ENCODE results near the gene FSTL5.
"Not testable (repeated sequence)": the region's sequence is repeated elsewhere in the genome, so short reads cannot be mapped to it uniquely, and the experiment has no call there.

Gene FSTL5

GRCh38 chr4:162103908-162104307, 59.9 kb downstream of the FSTL5 start:
- not testable (repeated sequence) for DNase-seq (ENCODE audit: low read depth)

- no peak for DNase-seq (ENCODE audit: low read depth)
Observed at GRCh38 chr4:162102713-162103112, 61.1 kb downstream of the FSTL5 start.

DNA sequence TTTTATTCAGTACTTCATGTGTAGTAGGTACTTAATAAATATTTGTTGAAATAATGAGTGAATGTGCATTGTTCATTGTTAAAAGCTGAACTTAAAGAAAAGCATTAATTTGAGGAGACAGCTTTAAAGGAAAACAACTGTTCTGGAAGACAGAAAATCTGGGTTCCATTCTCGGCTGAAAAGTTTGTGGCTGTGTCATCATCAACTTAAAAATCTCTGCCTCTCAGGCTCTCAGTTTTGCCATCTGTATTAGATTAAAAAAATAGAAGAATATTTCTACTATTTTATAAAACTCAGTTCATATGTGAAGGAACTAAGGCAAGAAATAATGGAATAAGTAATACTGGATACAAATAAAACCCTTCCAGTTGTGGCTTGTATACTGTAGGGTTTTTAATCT, 62.5 kb downstream of the FSTL5 start:
- DNase-seq (ENCODE audit: low read depth) = no peak

- DNase-seq (ENCODE audit: low read depth) = no peak
Observed at GRCh38 chr4:162075726-162076125, 88.1 kb downstream of the FSTL5 start.

GRCh38 chr4:162061214-162061613, 102.6 kb downstream of the FSTL5 start:
- DNase-seq (ENCODE audit: low read depth) = no peak

DNA sequence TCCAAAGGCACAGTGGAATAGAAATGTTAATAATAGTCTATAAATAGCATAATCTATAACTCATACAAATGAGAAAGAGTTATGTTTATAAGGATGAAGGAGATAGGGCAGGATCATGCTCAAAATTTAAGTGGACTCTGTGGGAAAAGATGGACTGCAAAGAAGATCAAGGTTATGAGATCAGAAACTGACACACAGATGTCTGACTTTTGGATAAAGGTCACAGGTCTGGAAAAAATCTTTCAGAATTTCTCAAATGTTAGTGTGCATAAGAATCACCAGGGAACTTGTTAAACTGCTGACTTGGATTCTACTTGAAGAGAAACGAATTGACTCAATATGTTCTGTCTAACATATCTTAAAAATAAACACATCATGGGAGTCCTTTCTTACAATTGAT, 104.1 kb downstream of the FSTL5 start:
- DNase-seq (ENCODE audit: low read depth) = no peak

DNA sequence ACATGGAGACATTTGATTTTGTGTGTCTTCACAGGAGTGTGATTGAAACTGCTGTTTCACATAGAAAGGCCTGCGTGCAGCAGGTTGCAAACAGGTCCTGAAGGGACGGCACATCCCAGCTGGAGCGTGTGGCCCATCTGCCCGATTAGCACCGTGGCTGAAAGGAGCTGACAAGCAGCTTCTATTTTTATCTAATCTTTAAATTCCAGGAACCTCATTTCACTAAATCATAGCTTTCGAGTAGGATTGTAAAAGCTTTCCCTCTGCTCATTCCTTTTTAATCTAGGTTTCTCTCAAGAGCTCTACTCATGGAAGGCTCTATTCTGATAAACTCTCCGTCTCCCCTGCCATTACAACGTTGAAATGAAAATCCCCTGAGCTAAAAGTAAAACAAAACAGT, 106.8 kb downstream of the FSTL5 start:
- no peak for DNase-seq (ENCODE audit: low read depth)

DNA sequence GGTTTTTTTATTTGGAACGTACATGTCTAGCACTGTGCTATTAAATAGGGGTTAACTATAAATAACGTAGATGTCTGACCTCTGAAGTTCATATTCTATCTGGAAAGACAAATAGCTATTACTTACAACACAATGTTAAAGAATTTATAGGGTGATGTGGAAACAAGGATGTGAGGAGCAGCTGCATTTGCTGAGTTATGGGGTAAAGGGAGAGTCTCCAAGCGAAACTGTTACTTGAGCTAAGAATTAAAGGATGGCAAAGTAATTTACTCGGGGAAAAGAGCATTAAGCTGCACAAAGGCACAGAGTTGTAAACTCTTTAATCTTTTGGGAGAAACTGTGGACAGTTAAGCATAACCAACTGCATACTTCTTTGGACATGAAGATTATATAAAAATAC, 117.7 kb downstream of the FSTL5 start:
- DNase-seq (ENCODE audit: low read depth) = no peak

GRCh38 chr4:162038112-162038511, 125.7 kb downstream of the FSTL5 start:
- DNase-seq (ENCODE audit: low read depth) = no peak

GRCh38 chr4:162017863-162018262, 145.9 kb downstream of the FSTL5 start:
- no peak for DNase-seq (ENCODE audit: low read depth)

- no peak for DNase-seq (ENCODE audit: low read depth)
Observed at GRCh38 chr4:162016991-162017390, 146.8 kb downstream of the FSTL5 start.

DNA sequence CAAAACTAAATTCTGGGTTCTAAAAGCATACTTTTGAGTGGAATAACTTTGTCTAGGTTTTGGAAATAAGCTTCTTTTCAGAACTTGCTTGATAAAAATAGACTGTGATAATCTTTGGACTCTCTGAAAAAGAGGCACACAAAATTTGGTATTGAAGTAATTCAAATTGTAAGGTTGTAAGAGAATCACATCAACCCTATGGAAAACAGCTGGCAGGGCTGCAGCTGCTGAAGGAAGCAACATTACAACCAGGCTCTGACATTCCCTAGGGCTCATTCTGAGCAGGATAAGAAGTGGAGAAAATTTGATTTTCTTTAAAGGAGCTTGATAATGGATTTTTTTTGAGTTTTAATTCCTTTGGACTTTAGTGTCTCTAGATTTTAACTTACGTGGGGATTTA, 147.6 kb downstream of the FSTL5 start:
- no peak for DNase-seq (ENCODE audit: low read depth)

DNA sequence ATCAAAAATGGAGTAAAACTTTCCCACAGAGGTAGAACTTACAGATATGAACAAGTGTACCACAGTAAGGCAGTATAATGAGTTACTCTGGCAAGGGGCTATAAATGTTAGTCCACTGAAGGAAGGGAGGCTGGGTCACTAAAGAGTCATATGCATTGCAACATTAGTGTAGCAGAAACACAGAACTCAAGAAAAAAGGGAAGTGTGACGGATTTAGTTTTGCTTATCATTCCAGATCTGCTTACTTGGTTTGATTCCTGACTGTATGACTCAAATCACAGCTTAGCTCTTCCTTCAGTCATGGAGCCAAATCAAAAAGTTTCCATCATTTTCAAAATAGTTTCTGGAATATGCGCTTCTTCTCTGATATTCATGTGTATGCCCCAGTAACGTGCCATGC, 148.7 kb downstream of the FSTL5 start:
- no peak for DNase-seq (ENCODE audit: low read depth)

GRCh38 chr4:162011089-162011488, 152.7 kb downstream of the FSTL5 start:
- no peak for DNase-seq (ENCODE audit: low read depth)

GRCh38 chr4:162010362-162010761, 153.4 kb downstream of the FSTL5 start:
- DNase-seq (ENCODE audit: low read depth) = no peak

DNA sequence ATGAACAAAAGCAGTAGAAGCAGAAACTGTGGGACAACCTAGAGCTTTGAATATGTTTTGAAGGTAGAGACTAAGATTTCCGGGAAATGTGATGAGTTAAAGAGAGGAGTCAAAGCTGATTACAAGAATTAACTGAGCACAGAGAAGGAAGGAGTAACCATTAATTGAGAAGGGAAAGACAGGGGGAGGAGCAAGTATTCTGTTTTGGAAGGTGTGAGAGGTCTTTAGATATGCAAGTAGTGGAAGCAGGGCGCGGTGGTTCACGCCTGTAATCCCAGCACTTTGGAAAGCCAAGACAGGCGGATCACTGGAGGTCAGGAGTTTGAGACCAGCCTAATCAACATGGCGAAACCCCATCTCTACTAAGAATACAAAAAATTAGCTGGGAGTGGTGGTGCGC, 171.5 kb downstream of the FSTL5 start:
- no peak for DNase-seq (ENCODE audit: low read depth)

- no peak for DNase-seq (ENCODE audit: low read depth)
Observed at GRCh38 chr4:161991811-161992210, 172.0 kb downstream of the FSTL5 start.

- DNase-seq (ENCODE audit: low read depth) = no peak
Observed at GRCh38 chr4:161990721-161991120, 173.1 kb downstream of the FSTL5 start.

DNA sequence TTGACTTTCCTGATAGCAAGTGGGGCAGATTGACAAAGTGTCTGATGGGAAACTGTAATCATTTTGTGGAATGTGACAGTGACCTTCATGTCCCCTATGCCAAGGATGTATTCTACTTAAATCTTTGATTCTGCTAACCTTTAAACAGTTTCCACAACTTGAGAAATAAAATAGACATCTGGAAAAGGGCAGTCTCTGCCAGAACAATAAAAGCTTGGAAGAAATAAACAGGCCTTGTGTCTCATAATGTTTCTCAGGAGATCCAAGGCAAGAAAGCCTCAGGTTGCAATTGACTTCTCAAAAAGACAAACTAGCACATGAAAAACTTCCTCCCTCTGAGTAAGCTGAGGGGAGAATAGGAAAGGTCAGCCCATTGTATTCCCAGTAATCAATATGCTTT, 174.9 kb downstream of the FSTL5 start:
- DNase-seq (ENCODE audit: low read depth) = no peak

DNA sequence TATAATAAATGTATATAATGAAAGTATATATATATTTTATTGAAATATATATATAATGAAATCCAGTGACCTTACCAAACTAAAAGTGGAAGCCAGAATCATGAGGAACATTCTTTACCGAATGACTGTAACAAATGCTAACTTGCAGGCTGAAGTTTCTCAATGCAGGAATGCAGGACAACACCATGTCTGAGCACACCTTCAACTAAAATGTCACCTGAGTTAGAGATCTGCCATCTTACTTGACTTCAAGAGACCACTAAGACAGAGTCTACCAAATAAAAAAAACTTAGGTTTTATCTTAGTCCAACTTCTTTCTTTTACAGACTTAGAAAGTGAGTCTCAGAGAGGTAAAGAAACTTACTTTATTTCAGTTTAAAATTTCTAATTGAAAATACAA, 176.2 kb downstream of the FSTL5 start:
- no peak for DNase-seq (ENCODE audit: low read depth)

DNA sequence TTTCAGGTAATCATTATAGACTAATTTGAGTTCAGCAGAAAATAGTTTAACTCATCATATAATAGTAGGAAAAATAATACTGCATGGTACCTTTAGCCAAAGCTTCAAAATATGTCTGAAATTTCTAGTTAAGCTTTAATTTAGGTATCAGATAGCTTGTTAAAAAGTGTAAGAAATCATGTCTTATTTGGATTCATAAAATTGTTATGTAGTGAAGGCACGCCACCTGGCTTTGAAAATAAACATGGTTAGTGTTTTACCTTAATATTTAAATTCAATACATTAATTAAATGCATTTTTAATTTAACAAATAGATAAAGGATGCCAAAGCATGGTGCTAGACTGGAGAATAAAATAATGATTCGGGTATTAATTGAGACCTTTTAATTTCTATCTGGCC, 211.4 kb downstream of the FSTL5 start:
- no peak for DNase-seq (ENCODE audit: low read depth)

DNA sequence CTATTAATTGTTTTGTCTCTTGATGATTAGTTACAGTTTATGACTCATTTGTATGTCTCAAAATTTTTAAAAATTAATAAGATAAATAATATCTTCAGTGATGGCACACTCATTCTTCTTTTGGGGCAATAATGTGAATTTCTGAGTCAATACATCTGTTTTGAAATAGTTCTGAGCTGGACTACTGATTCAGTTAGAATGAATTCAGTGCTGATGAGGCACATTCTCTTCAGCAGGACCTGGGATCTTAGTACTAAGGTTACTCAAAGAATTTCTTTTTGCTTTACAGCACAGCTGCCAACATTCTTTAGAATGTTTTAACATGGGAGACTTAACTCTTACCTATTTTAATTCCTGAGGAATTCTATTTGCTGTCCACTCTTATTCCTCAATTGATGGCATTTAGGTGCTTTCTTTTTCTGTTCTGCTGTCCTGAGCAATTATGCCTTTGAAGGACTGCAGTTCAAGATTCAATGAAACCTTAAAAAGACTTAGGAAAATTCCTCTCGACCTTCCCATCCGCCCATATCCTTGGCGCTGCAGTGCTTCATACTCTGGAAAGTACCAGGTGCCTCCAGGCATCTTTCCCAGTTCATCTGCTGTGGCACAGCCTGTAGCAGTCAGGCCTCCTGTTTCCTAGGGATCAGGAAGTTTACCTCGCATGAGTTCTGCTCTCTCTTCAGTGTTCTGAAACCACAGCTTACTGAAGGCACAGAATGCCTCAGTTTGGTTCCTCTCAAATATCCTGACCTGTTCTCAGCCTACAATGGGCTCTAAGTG, 213.7 kb downstream of the FSTL5 start:
- DNase-seq (ENCODE audit: low read depth) = no peak

DNA sequence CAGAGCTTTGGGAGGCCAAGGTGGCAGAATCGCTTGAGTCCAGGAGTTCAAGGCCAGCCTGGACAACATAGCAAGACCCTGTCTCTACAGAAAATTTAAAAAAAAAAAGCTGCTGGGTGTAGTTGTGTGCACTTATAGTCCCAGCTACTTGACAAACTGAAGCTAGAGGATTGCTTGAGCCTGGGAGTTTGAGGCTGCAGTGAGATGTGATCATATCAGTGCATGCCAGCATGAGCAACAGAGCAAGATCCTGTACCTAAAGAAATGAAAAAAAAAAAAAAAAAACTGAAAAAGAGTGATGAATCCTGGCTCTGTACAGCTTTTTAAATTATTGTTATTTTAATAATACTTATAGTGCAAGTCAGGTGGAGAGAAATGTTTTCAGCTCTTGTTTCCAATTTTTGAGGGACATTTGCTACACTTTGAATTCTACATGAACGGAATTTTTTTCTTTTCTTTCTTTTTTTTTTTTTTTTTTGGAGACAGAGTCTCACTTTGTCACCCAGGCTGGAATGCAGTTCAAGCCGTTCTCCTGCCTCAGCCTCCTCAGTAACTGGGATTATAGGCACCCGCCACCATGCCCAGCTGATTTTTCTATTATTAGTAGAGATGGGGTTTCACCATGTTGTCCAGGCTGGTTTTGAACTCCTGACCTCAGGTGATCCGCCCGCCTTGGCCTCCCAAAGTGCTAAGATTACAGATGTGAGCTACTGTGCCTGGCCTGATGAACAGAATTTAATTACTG, 215.6 kb downstream of the FSTL5 start:
- DNase-seq (ENCODE audit: low read depth) = no peak

DNA sequence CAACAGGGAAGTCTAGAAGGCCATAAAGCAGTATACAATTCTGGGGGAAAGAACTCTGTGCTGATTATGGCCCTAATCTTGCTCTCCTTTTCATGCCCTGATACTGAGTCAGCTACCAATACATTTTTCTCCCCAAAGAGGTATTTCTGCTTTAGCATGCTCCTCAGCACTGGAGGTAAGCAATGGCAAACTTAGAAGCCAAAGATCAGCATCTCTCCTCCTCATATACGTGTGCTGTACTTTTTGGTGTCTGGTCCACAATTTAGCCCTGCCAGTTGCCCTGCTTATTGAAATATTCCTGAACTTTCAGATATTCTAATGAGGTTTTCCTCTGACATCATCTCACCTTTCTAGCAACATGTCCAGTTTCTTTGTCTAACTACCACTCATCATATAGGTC, 226.2 kb downstream of the FSTL5 start:
- DNase-seq (ENCODE audit: low read depth) = no peak

All from stimulated activated CD8-positive, alpha-beta memory T cell treated with anti-CD3 and anti-CD28 coated beads, Interleukin-12 subunit alpha, Interleukin-12 subunit beta, amount 100 ng/mL, for 4 hours (primary cell).